ENCODE results near the gene UBQLN4. TPM values are rescaled to one million over a fixed set of nuclear protein-coding genes. Genes with fewer than 3 reads are reported as not detected.

The UBQLN4 gene
- polyA plus RNA-seq, 1 experiment: 22.7 TPM

DNA sequence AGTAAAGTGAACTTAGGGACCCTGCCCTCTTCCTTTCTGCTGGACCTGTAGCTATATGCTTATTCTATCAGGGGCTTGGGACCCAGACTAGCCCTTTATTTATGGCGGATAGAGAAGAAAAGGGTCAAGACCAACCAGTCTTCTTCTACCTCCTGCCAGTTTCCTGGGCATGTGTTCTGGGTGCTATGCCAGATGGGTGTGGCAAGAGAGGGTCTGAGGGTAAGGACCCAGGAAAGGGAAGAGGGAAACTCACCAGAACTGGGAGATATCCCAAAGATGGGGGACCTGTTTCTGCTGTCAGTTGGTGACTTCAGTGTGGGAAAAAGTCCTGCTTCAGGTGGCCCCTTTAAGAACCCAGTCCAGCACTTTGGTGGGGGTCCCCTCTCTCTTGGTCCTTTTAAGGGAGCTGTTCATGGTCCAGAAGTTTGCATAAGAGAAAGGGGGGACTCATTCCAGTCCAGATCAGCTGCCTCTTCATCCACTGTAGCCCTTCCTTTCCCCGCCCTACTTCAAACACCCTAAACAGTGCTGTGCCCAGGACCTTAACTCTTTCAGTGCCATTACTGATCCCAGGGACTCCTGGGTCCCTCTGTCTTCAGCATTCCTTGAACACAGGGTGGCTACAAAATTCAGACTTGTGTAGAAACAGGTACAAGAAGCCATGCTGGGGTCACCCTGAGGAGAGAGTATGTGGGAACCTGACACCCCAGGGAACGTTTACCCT, 51.2 kb downstream of the UBQLN4 start:
- ChIA-PET CTCF (interaction anchor here (0.7 to 1.1 kb wide), 2 partner anchors 11 to 13 kb away, joined by 3 to 7 read pairs; no protein-coding TSS in a partner anchor), POLR2A (interaction anchor here (0.7 to 0.8 kb wide), 2 partner anchors 14 to 70 kb away, joined by 3 to 4 read pairs; no protein-coding TSS in a partner anchor)
- no peaks in the 10 kb centered on the region for H3K27me3 ChIP-seq (ENCODE audit: control insufficient read depth, insufficient read depth, low read length)
- H3K27ac ChIP-seq (ENCODE audit: low read depth, low read length): no peak overlapping the region
- no peaks in the 10 kb centered on the region for H3K9me3 ChIP-seq (ENCODE audit: control insufficient read depth, insufficient read depth, low read length)
- DNase-seq (ENCODE audit: low read depth, low spot score): no peak
- no peak overlapping the region for H3K4me3 ChIP-seq (ENCODE audit: low read depth, low read length)
- TF ChIP-seq, protein P1, sequence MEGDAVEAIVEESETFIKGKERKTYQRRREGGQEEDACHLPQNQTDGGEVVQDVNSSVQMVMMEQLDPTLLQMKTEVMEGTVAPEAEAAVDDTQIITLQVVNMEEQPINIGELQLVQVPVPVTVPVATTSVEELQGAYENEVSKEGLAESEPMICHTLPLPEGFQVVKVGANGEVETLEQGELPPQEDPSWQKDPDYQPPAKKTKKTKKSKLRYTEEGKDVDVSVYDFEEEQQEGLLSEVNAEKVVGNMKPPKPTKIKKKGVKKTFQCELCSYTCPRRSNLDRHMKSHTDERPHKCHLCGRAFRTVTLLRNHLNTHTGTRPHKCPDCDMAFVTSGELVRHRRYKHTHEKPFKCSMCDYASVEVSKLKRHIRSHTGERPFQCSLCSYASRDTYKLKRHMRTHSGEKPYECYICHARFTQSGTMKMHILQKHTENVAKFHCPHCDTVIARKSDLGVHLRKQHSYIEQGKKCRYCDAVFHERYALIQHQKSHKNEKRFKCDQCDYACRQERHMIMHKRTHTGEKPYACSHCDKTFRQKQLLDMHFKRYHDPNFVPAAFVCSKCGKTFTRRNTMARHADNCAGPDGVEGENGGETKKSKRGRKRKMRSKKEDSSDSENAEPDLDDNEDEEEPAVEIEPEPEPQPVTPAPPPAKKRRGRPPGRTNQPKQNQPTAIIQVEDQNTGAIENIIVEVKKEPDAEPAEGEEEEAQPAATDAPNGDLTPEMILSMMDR (IDR thresholded peaks at IDR 0.05; ENCODE audit: low read depth, low read length): no peak

DNA sequence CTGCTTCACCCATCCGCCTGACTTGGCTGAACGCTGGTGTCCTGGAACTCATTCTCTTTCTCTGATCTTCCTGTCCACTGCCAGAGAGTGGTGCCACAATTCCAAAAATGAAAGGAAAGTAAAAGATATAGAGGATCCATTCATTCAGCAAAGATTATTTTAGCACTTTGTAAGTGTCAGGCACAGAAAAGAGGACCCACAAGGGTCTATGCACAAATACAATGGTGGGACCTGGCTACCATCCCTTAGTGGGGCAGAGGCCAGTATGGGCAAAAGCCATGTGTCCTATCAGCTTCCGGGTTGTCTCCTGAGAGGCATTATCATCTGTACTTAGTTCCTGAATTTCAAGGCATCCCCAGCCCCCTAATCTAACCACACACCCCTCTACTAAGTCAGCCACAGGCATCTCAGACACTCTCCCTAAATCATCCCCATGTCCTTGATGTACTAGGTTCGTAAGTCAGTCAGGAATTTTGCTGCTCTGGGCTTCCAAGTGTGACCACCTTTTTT, 51.9 kb downstream of the UBQLN4 start:
- ChIA-PET CTCF (interaction anchor here (0.7 to 1.1 kb wide), 2 partner anchors 11 to 12 kb away, joined by 3 to 7 read pairs; no protein-coding TSS in a partner anchor), POLR2A (interaction anchor here (0.7 to 0.8 kb wide), 2 partner anchors 14 to 69 kb away, joined by 3 to 4 read pairs; no protein-coding TSS in a partner anchor)
- no peaks in the 10 kb centered on the region for H3K9me3 ChIP-seq (ENCODE audit: control insufficient read depth, insufficient read depth, low read length)
- no peak for DNase-seq (ENCODE audit: low read depth, low spot score)
- TF ChIP-seq, protein P1 (IDR thresholded peaks at IDR 0.05; ENCODE audit: low read depth, low read length): no peak
- no peaks in the 10 kb centered on the region for H3K27me3 ChIP-seq (ENCODE audit: control insufficient read depth, insufficient read depth, low read length)
- H3K4me3 ChIP-seq (ENCODE audit: low read depth, low read length): no peak overlapping the region
- H3K27ac ChIP-seq (ENCODE audit: low read depth, low read length): no peak overlapping the region

DNA sequence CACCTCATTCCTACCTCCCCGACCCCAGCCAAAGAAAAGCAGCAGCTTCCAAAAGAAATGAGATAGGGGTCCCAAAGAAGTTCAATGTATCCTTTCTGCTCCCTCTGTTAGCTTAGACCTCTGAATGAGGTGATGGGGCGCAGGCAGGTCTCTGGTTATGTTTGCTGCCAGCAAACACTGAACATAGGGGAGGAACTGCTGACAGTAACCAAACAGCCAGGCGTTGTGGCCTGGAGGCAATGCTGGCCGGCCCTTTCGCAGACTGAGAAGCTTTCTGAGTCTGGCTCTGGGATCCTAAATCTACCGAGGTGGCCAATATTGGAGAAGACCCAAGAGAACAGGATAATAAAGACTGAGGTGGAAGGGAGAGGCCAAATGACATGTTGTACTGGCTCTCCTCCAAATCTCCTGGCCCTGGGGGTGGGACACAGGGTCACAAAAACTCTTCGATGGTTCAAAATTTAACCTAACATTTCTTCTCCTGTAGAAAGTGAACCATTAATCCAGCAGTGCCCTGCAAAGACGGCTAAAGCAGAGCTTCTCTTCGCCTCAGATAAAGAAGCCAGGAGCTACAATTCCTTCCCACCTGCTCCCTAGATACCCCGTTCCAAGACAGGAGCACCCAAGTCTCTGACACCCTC, 52.5 kb downstream of the UBQLN4 start:
- no peak for DNase-seq (ENCODE audit: low read depth, low spot score)
- no peak overlapping the region for H3K4me3 ChIP-seq (ENCODE audit: low read depth, low read length)
- ChIA-PET POLR2A (no interaction called here), CTCF (no interaction called here)
- no peaks in the 10 kb centered on the region for H3K9me3 ChIP-seq (ENCODE audit: control insufficient read depth, insufficient read depth, low read length)
- no peak overlapping the region for H3K27ac ChIP-seq (ENCODE audit: low read depth, low read length)
- H3K27me3 ChIP-seq (ENCODE audit: control insufficient read depth, insufficient read depth, low read length): no peaks in the 10 kb centered on the region
- TF ChIP-seq, protein P1 (IDR thresholded peaks at IDR 0.05; ENCODE audit: low read depth, low read length): no peak

DNA sequence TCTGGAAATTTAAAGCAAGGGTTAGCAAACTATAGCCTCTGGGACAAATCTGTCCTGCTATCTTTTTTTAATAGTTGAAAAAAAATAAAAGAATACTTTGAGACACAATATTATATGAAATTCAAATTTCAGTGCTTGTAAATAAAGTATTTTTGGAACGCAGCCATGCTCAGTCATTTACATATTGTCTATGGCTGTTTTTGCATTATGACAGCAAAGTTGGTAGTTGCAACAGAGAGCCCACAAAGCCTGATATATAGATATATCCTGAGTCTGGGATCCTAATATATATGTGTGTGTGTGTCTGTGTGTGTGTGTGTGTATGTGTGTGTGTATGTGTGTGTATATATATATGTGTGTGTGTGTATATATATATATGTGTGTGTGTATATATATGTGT, 53.6 kb downstream of the UBQLN4 start:
- TF ChIP-seq, protein P1 (IDR thresholded peaks at IDR 0.05; ENCODE audit: low read depth, low read length): no peak
- Histone ChIP-seq H3K27me3 (ENCODE audit: control insufficient read depth, insufficient read depth, low read length) (no peaks in the 10 kb centered on the region), H3K4me3 (ENCODE audit: low read depth, low read length) (no peak overlapping the region), H3K9me3 (ENCODE audit: control insufficient read depth, insufficient read depth, low read length) (no peaks in the 10 kb centered on the region), H3K27ac (ENCODE audit: low read depth, low read length) (no peak overlapping the region)
- no peak for DNase-seq (ENCODE audit: low read depth, low spot score)
- ChIA-PET CTCF (no interaction called here), POLR2A (no interaction called here)

DNA sequence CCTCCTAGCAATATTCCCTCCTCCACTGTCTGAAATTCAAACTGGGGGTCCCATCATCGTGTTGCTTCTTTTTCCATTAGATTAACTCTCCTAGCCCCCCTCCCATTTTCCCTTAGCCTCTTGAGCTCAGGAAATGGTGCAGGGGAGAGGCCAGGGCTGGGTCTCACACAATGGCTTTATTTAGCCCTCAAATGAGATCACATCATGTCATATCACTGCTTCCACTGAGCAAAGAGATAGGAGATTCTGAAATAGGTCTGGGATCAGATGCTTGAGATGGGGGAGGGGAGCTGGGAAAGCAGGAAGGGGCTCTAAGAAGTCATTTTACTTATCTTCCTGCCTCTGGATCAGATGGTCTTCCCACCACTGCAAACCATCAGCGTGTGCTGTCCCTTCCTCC, 57.4 kb downstream of the UBQLN4 start:
- Histone ChIP-seq H3K9me3 (ENCODE audit: control insufficient read depth, insufficient read depth, low read length) (no peaks in the 10 kb centered on the region), H3K27me3 (ENCODE audit: control insufficient read depth, insufficient read depth, low read length) (no peaks in the 10 kb centered on the region), H3K27ac (ENCODE audit: low read depth, low read length) (no peak overlapping the region), H3K4me3 (ENCODE audit: low read depth, low read length) (no peak overlapping the region)
- CTCF ChIA-PET: no interaction called here
- no peak for DNase-seq (ENCODE audit: low read depth, low spot score)
- POLR2A ChIA-PET: no interaction called here
- TF ChIP-seq, protein P1 (IDR thresholded peaks at IDR 0.05; ENCODE audit: low read depth, low read length): no peak
